ENCODE results near the gene ROGDI. TPM values are rescaled to one million over a fixed set of nuclear protein-coding genes. Genes with fewer than 3 reads are reported as not detected.
A peak's percentile ranks its signal among the peaks of the same experiment; 100 is the strongest.

The ROGDI gene
- total and polyA plus RNA-seq, 2 donors (not counting 3 experiments of a cell fraction or from before 2014, with no cell fraction given), result 12.0 to 36.9 TPM

- Histone ChIP-seq H3K9me3 (replicated peaks; ENCODE audit: control insufficient read depth, insufficient read depth, low read length) (no peaks in the 10 kb centered on the region), H3K27ac (ENCODE audit: insufficient read depth, low read depth, low read length) (peak overlapping the region; percentile 30), H3K4me3 (replicated peaks in 1 of 3; ENCODE audit: insufficient read depth in 1 of 3, low read depth in 1 of 3, low read length in 3 of 3) (peak overlapping the region; percentile 46 to 98 (median 55)), H3K4me1 (ENCODE audit: control insufficient read depth, extremely low read depth, insufficient read depth, low read length) (peaks cover 15% of the 10 kb centered on the region), H4K20me1 (replicated peaks; ENCODE audit: control insufficient read depth, extremely low read depth, insufficient read depth, low read length) (no peaks in the 10 kb centered on the region), H2AFZ (ENCODE audit: low read depth, low read length) (no peak overlapping the region), H3K4me2 (ENCODE audit: insufficient read depth, low read length) (peak overlapping the region; percentile 85), H3K9me1 (replicated peaks; ENCODE audit: control insufficient read depth, extremely low read depth, insufficient read depth, low read length) (no peaks in the 10 kb centered on the region), H3K9ac (replicated peaks; ENCODE audit: extremely low read depth, insufficient read depth, low read length) (peak overlapping the region; percentile 77), H3K27me3 (ENCODE audit: control insufficient read depth in 2 of 2, insufficient read depth in 2 of 2, low read length in 2 of 2) (no peaks in the 10 kb centered on the region), H3K36me3 (ENCODE audit: control insufficient read depth in 2 of 2, extremely low read depth in 1 of 2, insufficient read depth in 2 of 2, low read length in 2 of 2) (peaks cover 5 to 26% of the 10 kb centered on the region in 2 experiments), H3K79me2 (ENCODE audit: control insufficient read depth, insufficient read depth, low read length) (peaks cover 12% of the 10 kb centered on the region)
- TF ChIP-seq EZH2 (IDR thresholded peaks at IDR 0.05; ENCODE audit: borderline replicate concordance, low read depth, low read length, severe bottlenecking) (no peak), JUN (IDR thresholded peaks at IDR 0.05; ENCODE audit: borderline replicate concordance, insufficient read depth, insufficient read length, low read depth) (no peak), FOS (IDR thresholded peaks at IDR 0.05; ENCODE audit: borderline replicate concordance, insufficient read depth, low read length) (no peak), MAX (IDR thresholded peaks at IDR 0.05; ENCODE audit: insufficient read depth, insufficient read length) (no peak), CTCF (IDR thresholded peaks at IDR 0.05; ENCODE audit: extremely low read depth in 1 of 2, insufficient read depth in 1 of 2, low read depth in 1 of 2, low read length in 2 of 2) (no peak), GATA2 (IDR thresholded peaks at IDR 0.05; ENCODE audit: insufficient read depth, insufficient read length, low read depth, low read length) (no peak), POLR2A (IDR thresholded peaks at IDR 0.05; ENCODE audit: low read depth, low read length) (no peak)
- dilution Hi-C loops (cut with MboI; ENCODE audit: extremely low pct_ligation_motif_present, low sequenced_read_pairs), result no loop called here
- BruUV-seq (replicated peaks), result no TSS peak
- ChIA-PET POLR2A (interaction anchor here (1.0 kb wide), 1 partner anchor 31 kb away, joined by 4 read pairs; the partner anchor contains the start of gene DNAAF8), CTCF (no interaction called here)
- DNase-seq (ENCODE audit: low read depth, low spot score), result no peak
- no peak for FAIRE-seq
- intact Hi-C loops (cut with micrococcal nuclease), result loop anchor here (2.0 kb wide), 1 partner anchor 191 kb away; no protein-coding TSS in a partner anchor
Measured at GRCh38 chr16:4765511-4766474, 36.6 kb downstream of the ROGDI start.
